H9 (cell line): ENCODE data around the gene ANKFY1. TPM values are rescaled to one million over a fixed set of nuclear protein-coding genes. Genes with fewer than 3 reads are reported as not detected.

Source experiments
- DNase-seq: peaks from one replicate; pipeline ENCODE4 v3.0.0-alpha.2; 2017
- H2AFZ ChIP-seq: one replicate; pipeline ENCODE4 v1.6.1; 2013; ENCODE audit warnings: mild to moderate bottlenecking, low read length, control low read depth, moderate library complexity
- H2AK5ac ChIP-seq: 2 replicates; pipeline ENCODE4 v1.6.1; 2013; ENCODE audit warnings: low read length, control low read depth, mixed read lengths; ENCODE audit not compliant: insufficient read length
- H2BK120ac ChIP-seq: one replicate; pipeline ENCODE4 v1.6.1; 2013; ENCODE audit warnings: low read depth, mild to moderate bottlenecking, low read length, control low read depth, inconsistent platforms; ENCODE audit not compliant: poor library complexity, severe bottlenecking
- H2BK12ac ChIP-seq: 2 replicates; pipeline ENCODE4 v1.6.1; 2013; ENCODE audit warnings: low read length, control low read depth, mixed read lengths, low read depth; ENCODE audit not compliant: insufficient read length
- H2BK15ac ChIP-seq: 2 replicates; pipeline ENCODE4 v1.6.1; 2013; ENCODE audit warnings: low read depth, low read length, control low read depth
- H2BK20ac ChIP-seq: one replicate; pipeline ENCODE4 v1.6.1; 2013; ENCODE audit warnings: low read depth, mild to moderate bottlenecking, low read length, control low read depth, inconsistent platforms; ENCODE audit not compliant: poor library complexity, severe bottlenecking
- H2BK5ac ChIP-seq: 2 replicates; pipeline ENCODE4 v1.6.1; 2013; ENCODE audit warnings: low read length, control low read depth, mixed read lengths; ENCODE audit not compliant: insufficient read length
- H3K14ac ChIP-seq: 2 replicates; pipeline ENCODE4 v1.6.1; 2013; ENCODE audit warnings: low read length, control low read depth; ENCODE audit not compliant: insufficient read depth
- H3K18ac ChIP-seq: 2 replicates; pipeline ENCODE4 v1.6.1; 2013; ENCODE audit warnings: low read depth, mild to moderate bottlenecking, mixed read lengths, low read length, control low read depth; ENCODE audit not compliant: insufficient read length
- H3K23ac ChIP-seq: 2 replicates; pipeline ENCODE4 v1.6.1; 2013; ENCODE audit warnings: low read length, control low read depth, mixed read lengths, low read depth; ENCODE audit not compliant: insufficient read length
- H3K23me2 ChIP-seq: 2 replicates; pipeline ENCODE4 v1.6.1; 2013; ENCODE audit warnings: low read depth, mild to moderate bottlenecking, mixed read lengths, low read length, control low read depth; ENCODE audit not compliant: insufficient read length, poor library complexity, severe bottlenecking
- H3K27ac ChIP-seq: 2 replicates; pipeline ENCODE4 v1.5.1; 2013; ENCODE audit warnings: low read length, control low read depth, mixed read lengths, low read depth; ENCODE audit not compliant: insufficient read length
- H3K27me3 ChIP-seq: 2 replicates; pipeline ENCODE4 v1.6.1; 2013; ENCODE audit warnings: low read length, control low read depth, inconsistent platforms; ENCODE audit not compliant: insufficient read depth
- H3K4ac ChIP-seq: 2 replicates; pipeline ENCODE4 v1.6.1; 2013; ENCODE audit warnings: low read depth, mild to moderate bottlenecking, control low read depth, inconsistent platforms, low read length, moderate library complexity
- H3K4me1 ChIP-seq: 2 replicates; pipeline ENCODE4 v1.6.1; 2013; ENCODE audit warnings: low read length, control low read depth, inconsistent platforms; ENCODE audit not compliant: insufficient read depth
- H3K4me2 ChIP-seq: 2 replicates; pipeline ENCODE4 v1.6.1; 2013; ENCODE audit warnings: low read length, control low read depth, mixed read lengths; ENCODE audit not compliant: insufficient read length, insufficient read depth
- H3K56ac ChIP-seq: 2 replicates; pipeline ENCODE4 v1.6.1; 2013; ENCODE audit warnings: low read depth, mild to moderate bottlenecking, mixed read lengths, low read length, control low read depth; ENCODE audit not compliant: insufficient read length
- H3K79me1 ChIP-seq: 2 replicates; pipeline ENCODE4 v1.6.1; 2013; ENCODE audit warnings: low read depth, mild to moderate bottlenecking, moderate library complexity, low read length, control low read depth, inconsistent platforms; ENCODE audit not compliant: insufficient read depth, poor library complexity, severe bottlenecking
- H3K79me2 ChIP-seq: 2 replicates; pipeline ENCODE4 v1.6.1; 2013; ENCODE audit warnings: low read length, control low read depth, inconsistent platforms; ENCODE audit not compliant: insufficient read depth
- H3K9ac ChIP-seq: 2 replicates; pipeline ENCODE4 v1.6.1; 2013; ENCODE audit warnings: low read length, control low read depth, mixed read lengths; ENCODE audit not compliant: insufficient read length; ENCODE audit errors: extremely low read depth
- H3K9me3 ChIP-seq: one replicate; pipeline ENCODE4 v1.6.1; 2013; ENCODE audit warnings: low read depth, low read length, inconsistent platforms; ENCODE audit not compliant: control insufficient read depth
- H3T11ph ChIP-seq: one replicate; pipeline ENCODE4 v1.6.1; 2013; ENCODE audit warnings: mild to moderate bottlenecking, low read length, control low read depth, inconsistent platforms
- H4K20me1 ChIP-seq: one replicate; pipeline ENCODE4 v1.6.1; 2013; ENCODE audit not compliant: control insufficient read depth, insufficient read length, insufficient read depth
- H4K5ac ChIP-seq: 2 replicates; pipeline ENCODE4 v1.6.1; 2013; ENCODE audit warnings: low read depth, mild to moderate bottlenecking, mixed read lengths, low read length, control low read depth; ENCODE audit not compliant: insufficient read length
- H4K8ac ChIP-seq: replicated peaks from 2 replicates; pipeline ENCODE4 v1.6.1; 2013; ENCODE audit warnings: low read length, control low read depth, mixed read lengths, low read depth; ENCODE audit not compliant: insufficient read length
- H4K91ac ChIP-seq: 2 replicates; pipeline ENCODE4 v1.6.1; 2013; ENCODE audit warnings: low read depth, mild to moderate bottlenecking, moderate library complexity, mixed read lengths, low read length, control low read depth; ENCODE audit not compliant: insufficient read length
- H3K27ac Mint-ChIP-seq, 3 experiments: 2 replicates in 2 of 3; 3 replicates in 1 of 3; pipeline ENCODE4 v1.8.0; 2020 to 2021; ENCODE audit warnings: mixed read lengths in 3 of 3, mild to moderate bottlenecking in 1 of 3, moderate library complexity in 1 of 3
- H3K27me3 Mint-ChIP-seq: 2 replicates; pipeline ENCODE4 v1.8.0; 2021; ENCODE audit warnings: low read depth, mild to moderate bottlenecking, moderate library complexity, mixed read lengths
- H3K36me3 Mint-ChIP-seq, 3 experiments: 2 replicates in 2 of 3; 3 replicates in 1 of 3; pipeline ENCODE4 v1.8.0; 2020 to 2021; ENCODE audit warnings: low read depth in 3 of 3, mixed read lengths in 3 of 3; ENCODE audit not compliant: insufficient read depth in 1 of 3
- H3K4me1 Mint-ChIP-seq, 2 experiments: 2 replicates each; pipeline ENCODE4 v1.8.0; 2020; ENCODE audit warnings: mixed read lengths in 2 of 2
- H3K4me3 Mint-ChIP-seq, 2 experiments: 2 replicates in 1 of 2; 3 replicates in 1 of 2; pipeline ENCODE4 v1.8.0; 2020 to 2021; ENCODE audit warnings: mild to moderate bottlenecking in 2 of 2, mixed read lengths in 2 of 2, moderate library complexity in 1 of 2
- H3K9me3 Mint-ChIP-seq, 2 experiments: 2 replicates in 1 of 2; 3 replicates in 1 of 2; pipeline ENCODE4 v1.8.0; 2020; ENCODE audit warnings: mild to moderate bottlenecking in 2 of 2, mixed read lengths in 2 of 2, moderate library complexity in 1 of 2
- WGBS: extraction: QIAGEN DNeasy Blood & Tissue Kit; methylation state at CpG from one replicate; pipeline ENCODE4 v1.1.7; 2013; ENCODE audit warnings: missing lambda C conversion rate, low lambda C conversion rate, mixed read lengths; ENCODE audit not compliant: insufficient read length; ENCODE audit errors: extremely low coverage; 5-methylcytosine and 5-hydroxymethylcytosine counted together
- total RNA-seq: library from RNA; stranded (reverse); gene quantifications from 2 replicates; pipeline ENCODE4 v1.2.1, GENCODE V29; 2021
- TF ChIP-seq, protein P1 (sequence below): fragments of 200-600 bp; sonication (generic); conservative IDR thresholded peaks from 3 replicates; pipeline ENCODE4 v1.8.0; 2021; ENCODE audit warnings: antibody characterized with exemption, mild to moderate bottlenecking

Gene ANKFY1
- total RNA-seq, 1 experiment from 2014 or later, result 51.9 TPM

DNA sequence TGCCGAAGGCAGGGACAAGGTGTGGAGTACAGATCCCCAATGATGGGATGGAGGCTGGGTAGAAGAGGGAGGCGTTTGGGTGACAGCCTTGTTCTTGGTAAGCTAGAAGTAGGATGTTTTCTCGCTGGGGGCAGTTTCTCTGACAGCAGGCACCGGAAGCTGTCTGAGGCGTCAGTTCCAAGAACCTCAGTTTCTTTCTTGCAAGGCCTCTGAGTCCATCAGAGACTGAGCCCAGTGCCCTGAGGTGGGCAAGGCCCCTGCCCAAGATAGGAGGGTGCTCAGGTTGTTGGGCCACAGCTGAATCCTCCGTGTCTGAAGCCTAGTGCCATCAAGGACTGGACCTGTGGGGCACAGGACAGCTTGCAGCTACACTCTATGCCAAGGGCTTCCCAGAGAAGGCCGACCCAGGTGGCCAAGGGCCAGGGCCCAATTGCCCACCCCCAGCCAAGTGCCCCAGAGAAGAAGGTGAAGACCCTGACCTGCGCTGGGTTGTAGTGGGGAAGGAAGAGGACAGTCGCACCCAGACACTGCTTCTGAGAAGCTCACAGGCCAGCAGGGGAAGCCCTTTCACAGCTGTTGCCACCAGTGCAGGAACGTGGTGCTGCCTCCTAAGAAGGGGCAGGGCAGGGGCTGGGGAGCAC lies 107.7 kb downstream of the ANKFY1 start:
- no peak overlapping the region for H2AK5ac ChIP-seq
- H2AFZ ChIP-seq, result no peak overlapping the region
- H3K18ac ChIP-seq, result no peak overlapping the region
- no peak overlapping the region for H3K4me2 ChIP-seq
- Mint-ChIP-seq H3K4me1 (peaks cover 1 to 4% of the 10 kb centered on the region in 2 experiments; a peak in 3 of 4 replicates), H3K27me3 (peaks cover 2% of the 10 kb centered on the region; the same call in 1 of the 2 replicates), H3K9me3 (no peaks in the 10 kb centered on the region), H3K36me3 (peaks cover 0 to 2% (median 0%) of the 10 kb centered on the region in 3 experiments; a peak in 2 of 7 replicates), H3K27ac (peak overlapping the region in 2 of 3 experiments; percentile 61 to 77; a peak in 2 of 7 replicates), H3K4me3 (no peak overlapping the region)
- H3K56ac ChIP-seq, result no peak overlapping the region
- no peak overlapping the region for H3K23ac ChIP-seq
- no peaks in the 10 kb centered on the region for H3K79me2 ChIP-seq
- no peak overlapping the region for H3K9ac ChIP-seq
- H3K9me3 ChIP-seq, result no peaks in the 10 kb centered on the region
- no peaks in the 10 kb centered on the region for H3K4me1 ChIP-seq
- H2BK12ac ChIP-seq, result no peak overlapping the region
- no peak overlapping the region for H4K8ac ChIP-seq
- H3K79me1 ChIP-seq, result no peaks in the 10 kb centered on the region
- no peaks in the 10 kb centered on the region for H3K27me3 ChIP-seq
- TF ChIP-seq, protein P1, sequence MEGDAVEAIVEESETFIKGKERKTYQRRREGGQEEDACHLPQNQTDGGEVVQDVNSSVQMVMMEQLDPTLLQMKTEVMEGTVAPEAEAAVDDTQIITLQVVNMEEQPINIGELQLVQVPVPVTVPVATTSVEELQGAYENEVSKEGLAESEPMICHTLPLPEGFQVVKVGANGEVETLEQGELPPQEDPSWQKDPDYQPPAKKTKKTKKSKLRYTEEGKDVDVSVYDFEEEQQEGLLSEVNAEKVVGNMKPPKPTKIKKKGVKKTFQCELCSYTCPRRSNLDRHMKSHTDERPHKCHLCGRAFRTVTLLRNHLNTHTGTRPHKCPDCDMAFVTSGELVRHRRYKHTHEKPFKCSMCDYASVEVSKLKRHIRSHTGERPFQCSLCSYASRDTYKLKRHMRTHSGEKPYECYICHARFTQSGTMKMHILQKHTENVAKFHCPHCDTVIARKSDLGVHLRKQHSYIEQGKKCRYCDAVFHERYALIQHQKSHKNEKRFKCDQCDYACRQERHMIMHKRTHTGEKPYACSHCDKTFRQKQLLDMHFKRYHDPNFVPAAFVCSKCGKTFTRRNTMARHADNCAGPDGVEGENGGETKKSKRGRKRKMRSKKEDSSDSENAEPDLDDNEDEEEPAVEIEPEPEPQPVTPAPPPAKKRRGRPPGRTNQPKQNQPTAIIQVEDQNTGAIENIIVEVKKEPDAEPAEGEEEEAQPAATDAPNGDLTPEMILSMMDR, result no peak
- H3T11ph ChIP-seq, result no peak overlapping the region
- no peak overlapping the region for H4K91ac ChIP-seq
- H2BK120ac ChIP-seq, result no peak overlapping the region
- H2BK20ac ChIP-seq, result no peak overlapping the region
- no peak overlapping the region for H4K5ac ChIP-seq
- H2BK15ac ChIP-seq, result no peak overlapping the region
- WGBS, result no CpG with 5 or more reads among the region's 10 CpGs
- no peaks in the 10 kb centered on the region for H4K20me1 ChIP-seq
- no peak overlapping the region for H2BK5ac ChIP-seq
- H3K14ac ChIP-seq, result no peak overlapping the region
- no peak overlapping the region for H3K27ac ChIP-seq
- no peak for DNase-seq
- H3K4ac ChIP-seq, result no peak overlapping the region
- H3K23me2 ChIP-seq, result no peaks in the 10 kb centered on the region
